GM12873 (cell line): ENCODE measurements around the gene ZNF710.

ENCODE experiments used
- CTCF ChIP-seq: IDR thresholded peaks from 2 replicates; pipeline ENCODE4 v1.5.1; 2012; ENCODE audit warnings: low read depth, mild to moderate bottlenecking, moderate library complexity, low read length, control low read depth; ENCODE audit not compliant: insufficient read depth; ENCODE audit errors: missing control alignments

The ZNF710 gene

GRCh38 chr15:90126596-90127435 is 125.7 kb downstream of the ZNF710 start:
- TF ChIP-seq CTCF, result no peak

- TF ChIP-seq CTCF, result no peak
These were observed 129.2 kb downstream of the ZNF710 start for GRCh38 chr15:90130291-90130690.
